Measurements from ENCODE around the gene DUSP22.

The DUSP22 gene

GRCh38 chr6:254016-254415 is 38.3 kb upstream of the DUSP22 start:
- no peak for TF ChIP-seq CTCF (IDR thresholded peaks at IDR 0.05; ENCODE audit: low read depth, low read length, missing control alignments)
- DNase-seq (ENCODE audit: extremely low read depth, low read depth) = no peak
- no peak overlapping the region for H3K4me3 ChIP-seq (replicated peaks; ENCODE audit: low read depth, low read length)

DNA sequence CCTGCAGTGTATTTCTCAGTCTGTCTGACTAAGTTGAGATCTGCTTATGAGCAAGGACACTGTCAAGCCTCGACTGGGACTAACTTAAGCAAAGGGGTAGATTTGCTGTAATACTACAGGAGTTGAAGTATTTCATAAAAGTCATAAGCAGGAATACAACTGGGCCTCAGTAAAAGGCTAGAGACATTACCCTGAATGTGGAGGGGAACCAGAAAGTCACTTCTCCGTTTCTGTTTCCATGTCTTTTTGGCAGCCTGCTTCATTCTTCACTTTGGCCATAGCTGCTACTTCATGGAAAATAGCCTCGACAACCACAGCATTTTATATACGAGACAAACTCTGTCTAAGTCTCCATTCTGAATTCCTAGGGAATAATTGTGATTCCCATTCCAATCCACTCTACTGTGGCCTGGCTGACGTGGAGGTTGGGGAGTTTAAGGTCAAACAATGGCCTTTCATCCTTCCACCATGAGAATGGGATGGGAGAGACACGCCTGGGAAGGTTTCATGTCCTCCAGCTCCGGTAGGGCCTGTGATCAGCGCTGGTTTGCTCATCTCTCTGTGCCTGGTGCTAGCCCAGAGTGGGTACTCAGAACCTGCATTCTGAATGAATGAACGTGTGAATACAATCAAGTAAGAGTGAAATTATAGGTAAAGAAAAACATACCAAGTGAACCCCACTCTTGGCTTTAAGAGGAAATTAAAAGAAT is 37.1 kb upstream of the DUSP22 start:
- H3K4me3 ChIP-seq (replicated peaks; ENCODE audit: low read depth, low read length) = no peak overlapping the region
- TF ChIP-seq CTCF (IDR thresholded peaks at IDR 0.05; ENCODE audit: low read depth, low read length, missing control alignments) = no peak
- DNase-seq (ENCODE audit: extremely low read depth, low read depth) = no peak

GRCh38 chr6:255751-256083 is 36.6 kb upstream of the DUSP22 start:
- H3K4me3 ChIP-seq (replicated peaks; ENCODE audit: low read depth, low read length) = no peak overlapping the region
- TF ChIP-seq CTCF (IDR thresholded peaks at IDR 0.05; ENCODE audit: low read depth, low read length, missing control alignments) = no peak
- no peak for DNase-seq (ENCODE audit: extremely low read depth, low read depth)

DNA sequence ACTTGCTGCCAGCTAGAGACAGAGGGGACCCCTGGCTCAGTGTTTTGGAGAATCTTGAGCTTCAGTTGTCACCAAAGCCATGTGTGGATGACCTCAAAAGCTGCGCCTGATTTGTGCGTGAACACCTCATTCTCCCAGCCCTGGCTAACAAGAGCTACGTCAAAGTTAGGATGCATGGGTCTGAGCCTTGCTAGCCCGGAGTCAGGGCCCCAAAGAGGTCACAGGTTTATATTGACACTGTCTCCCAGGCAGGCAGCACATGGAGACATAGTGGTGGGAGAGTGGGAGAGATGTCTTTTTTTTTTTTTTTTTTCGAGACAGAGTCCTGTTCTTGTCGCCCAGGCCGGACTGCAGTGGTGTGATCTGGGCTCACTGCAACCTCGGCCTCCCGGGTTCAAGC is 36.1 kb upstream of the DUSP22 start:
- no peak for TF ChIP-seq CTCF (IDR thresholded peaks at IDR 0.05; ENCODE audit: low read depth, low read length, missing control alignments)
- DNase-seq (ENCODE audit: extremely low read depth, low read depth) = no peak
- H3K4me3 ChIP-seq (replicated peaks; ENCODE audit: low read depth, low read length) = no peak overlapping the region

GRCh38 chr6:257031-257725 is 35.1 kb upstream of the DUSP22 start:
- H3K4me3 ChIP-seq (replicated peaks; ENCODE audit: low read depth, low read length) = no peak overlapping the region
- no peak for TF ChIP-seq CTCF (IDR thresholded peaks at IDR 0.05; ENCODE audit: low read depth, low read length, missing control alignments)
- no peak for DNase-seq (ENCODE audit: extremely low read depth, low read depth)

- H3K4me3 ChIP-seq (replicated peaks; ENCODE audit: low read depth, low read length) = no peak overlapping the region
- TF ChIP-seq CTCF (IDR thresholded peaks at IDR 0.05; ENCODE audit: low read depth, low read length, missing control alignments) = no peak
- DNase-seq (ENCODE audit: extremely low read depth, low read depth) = no peak
Measured at GRCh38 chr6:257774-258173, 34.5 kb upstream of the DUSP22 start.

Data from HFF-Myc (cell line).